SK-N-SH treated with all-trans-retinoic acid at 6 μM for 48 hours (cell line): ENCODE data around the gene CPAMD8.

Experiments
- ATAC-seq: fragments of 200-7000 bp; cut with Tn5 transposase; 3 replicates; pipeline ENCODE4 v1.9.1; 2020; ENCODE audit warnings: mild to moderate bottlenecking, moderate library complexity
- ARNTL ChIP-seq: fragments of 450-650 bp; formaldehyde crosslinking; IDR thresholded peaks from 2 replicates; pipeline ENCODE4 v1.5.0; 2020; ENCODE audit warnings: low read depth, mild to moderate bottlenecking, moderate library complexity, borderline replicate concordance
- BACH2 ChIP-seq: fragments of 250-450 bp; sonication (Bioruptor Pico); IDR thresholded peaks from 2 replicates; pipeline ENCODE4 v1.9.0; 2021; ENCODE audit warnings: mild to moderate bottlenecking, borderline replicate concordance
- CSDC2 ChIP-seq: fragments of 250-450 bp; sonication (Bioruptor Pico); IDR thresholded peaks from 2 replicates; pipeline ENCODE4 v1.5.0; 2020; ENCODE audit warnings: mild to moderate bottlenecking, moderate library complexity
- ESRRG ChIP-seq: fragments of 250-450 bp; sonication (Bioruptor Pico); IDR thresholded peaks from 2 replicates; pipeline ENCODE4 v1.6.1; 2021; ENCODE audit warnings: mild to moderate bottlenecking
- GLIS3 ChIP-seq: fragments of 250-450 bp; sonication (Bioruptor Pico); IDR thresholded peaks from 2 replicates; pipeline ENCODE4 v1.5.0; 2020; ENCODE audit warnings: mild to moderate bottlenecking, moderate library complexity
- ISL1 ChIP-seq: fragments of 250-450 bp; sonication (Bioruptor Pico); IDR thresholded peaks from 2 replicates; pipeline ENCODE4 v2.1.2; 2022; ENCODE audit warnings: mild to moderate bottlenecking, moderate library complexity
- OSR1 ChIP-seq: fragments of 250-450 bp; sonication (Bioruptor Pico); IDR thresholded peaks from 2 replicates; pipeline ENCODE4 v1.8.0; 2022; ENCODE audit warnings: moderate library complexity, mild to moderate bottlenecking, inconsistent platforms
- PATZ1 ChIP-seq: fragments of 250-450 bp; sonication (Bioruptor Pico); IDR thresholded peaks from 2 replicates; pipeline ENCODE4 v1.8.0; 2020; ENCODE audit warnings: mild to moderate bottlenecking, moderate library complexity, borderline replicate concordance
- POU6F1 ChIP-seq: fragments of 250-450 bp; sonication (Bioruptor Pico); IDR thresholded peaks from 2 replicates; pipeline ENCODE4 v1.8.0; 2021; ENCODE audit warnings: low read depth, mild to moderate bottlenecking, moderate library complexity, borderline replicate concordance
- PPARA ChIP-seq: fragments of 250-450 bp; sonication (Bioruptor Pico); IDR thresholded peaks from 2 replicates; pipeline ENCODE4 v1.5.0; 2020; ENCODE audit warnings: mild to moderate bottlenecking, borderline replicate concordance
- RARB ChIP-seq: fragments of 250-450 bp; sonication (Bioruptor Pico); IDR thresholded peaks from 2 replicates; pipeline ENCODE4 v1.8.0; 2021; ENCODE audit warnings: mild to moderate bottlenecking, moderate library complexity
- SNAI2 ChIP-seq: fragments of 250-450 bp; sonication (Bioruptor Pico); IDR thresholded peaks from 2 replicates; pipeline ENCODE4 v1.5.0; 2020; ENCODE audit warnings: mild to moderate bottlenecking, moderate library complexity
- TCF4 ChIP-seq: fragments of 250-450 bp; sonication (Bioruptor Pico); IDR thresholded peaks from 2 replicates; pipeline ENCODE4 v1.8.0; 2021; ENCODE audit warnings: mild to moderate bottlenecking, moderate library complexity, borderline replicate concordance
- ZC3H10 ChIP-seq: fragments of 250-450 bp; sonication (Bioruptor Pico); IDR thresholded peaks from 2 replicates; pipeline ENCODE4 v1.5.1; 2021; ENCODE audit warnings: mild to moderate bottlenecking, moderate library complexity
- ZFP3 ChIP-seq: fragments of 250-450 bp; sonication (Bioruptor Pico); IDR thresholded peaks from 2 replicates; pipeline ENCODE4 v1.5.0; 2020; ENCODE audit warnings: mild to moderate bottlenecking, moderate library complexity
- ZNF565 ChIP-seq: fragments of 450-650 bp; formaldehyde crosslinking; conservative IDR thresholded peaks from 2 replicates; pipeline ENCODE4 v1.5.0; 2020; ENCODE audit warnings: low read depth, mild to moderate bottlenecking, moderate library complexity
- ZNF70 ChIP-seq: fragments of 450-650 bp; formaldehyde crosslinking; IDR thresholded peaks from 2 replicates; pipeline ENCODE4 v1.5.0; 2020; ENCODE audit warnings: mild to moderate bottlenecking, moderate library complexity
- ZNF8 ChIP-seq: fragments of 450-650 bp; formaldehyde crosslinking; IDR thresholded peaks from 2 replicates; pipeline ENCODE4 v1.5.0; 2020; ENCODE audit warnings: mild to moderate bottlenecking, moderate library complexity
- TF ChIP-seq, protein P1 (sequence below): fragments of 250-450 bp; sonication (Bioruptor Pico); IDR thresholded peaks from 2 replicates; pipeline ENCODE4 v1.5.1; 2020; ENCODE audit warnings: low read depth, mild to moderate bottlenecking, moderate library complexity
- TF ChIP-seq, protein P2 (sequence below): fragments of 250-450 bp; sonication (Bioruptor Pico); IDR thresholded peaks from 2 replicates; pipeline ENCODE4 v1.5.0; 2020; ENCODE audit warnings: mild to moderate bottlenecking, moderate library complexity
- TF ChIP-seq, protein P3 (sequence below): fragments of 250-450 bp; sonication (Bioruptor Pico); IDR thresholded peaks from 2 replicates; pipeline ENCODE4 v1.5.1; 2021; ENCODE audit warnings: mild to moderate bottlenecking, moderate library complexity

The CPAMD8 gene

GRCh38 chr19:16945762-16946465, 80.7 kb downstream of the CPAMD8 start:
- TF ChIP-seq TCF4 (CRISPR knock-in tag): no peak
- TF ChIP-seq RARB (CRISPR knock-in tag): no peak
- TF ChIP-seq, protein P1, sequence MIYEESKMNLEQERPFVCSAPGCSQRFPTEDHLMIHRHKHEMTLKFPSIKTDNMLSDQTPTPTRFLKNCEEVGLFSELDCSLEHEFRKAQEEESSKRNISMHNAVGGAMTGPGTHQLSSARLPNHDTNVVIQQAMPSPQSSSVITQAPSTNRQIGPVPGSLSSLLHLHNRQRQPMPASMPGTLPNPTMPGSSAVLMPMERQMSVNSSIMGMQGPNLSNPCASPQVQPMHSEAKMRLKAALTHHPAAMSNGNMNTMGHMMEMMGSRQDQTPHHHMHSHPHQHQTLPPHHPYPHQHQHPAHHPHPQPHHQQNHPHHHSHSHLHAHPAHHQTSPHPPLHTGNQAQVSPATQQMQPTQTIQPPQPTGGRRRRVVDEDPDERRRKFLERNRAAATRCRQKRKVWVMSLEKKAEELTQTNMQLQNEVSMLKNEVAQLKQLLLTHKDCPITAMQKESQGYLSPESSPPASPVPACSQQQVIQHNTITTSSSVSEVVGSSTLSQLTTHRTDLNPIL: no peak
- no peak for TF ChIP-seq ZNF565
- TF ChIP-seq ZNF70: no peak
- TF ChIP-seq BACH2 (CRISPR knock-in tag): no peak
- no peak for TF ChIP-seq ZNF8 (CRISPR knock-in tag)
- no peak for TF ChIP-seq ISL1 (CRISPR knock-in tag)
- no peak for TF ChIP-seq ZFP3 (CRISPR knock-in tag)
- TF ChIP-seq SNAI2 (CRISPR knock-in tag): no peak
- TF ChIP-seq CSDC2 (CRISPR knock-in tag): no peak
- no peak for ATAC-seq

DNA sequence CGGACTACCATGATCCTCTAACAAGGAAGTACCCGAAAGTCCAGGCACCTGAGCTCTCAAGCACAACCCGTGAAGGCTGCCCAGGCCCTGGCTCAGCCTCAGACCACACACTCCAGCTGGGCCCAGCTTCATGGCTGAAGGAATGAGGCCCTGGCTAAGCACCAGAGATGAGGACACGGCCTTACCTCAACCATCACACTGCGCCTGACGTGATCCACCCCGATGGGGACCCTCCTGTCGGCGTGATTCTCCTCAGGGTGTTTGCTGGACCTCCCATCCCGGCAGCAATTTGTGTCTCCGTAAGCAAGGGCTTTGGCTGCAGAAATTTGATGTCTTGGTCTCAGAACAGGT, 81.3 kb downstream of the CPAMD8 start:
- no peak for TF ChIP-seq GLIS3 (CRISPR knock-in tag)
- no peak for TF ChIP-seq ZFP3 (CRISPR knock-in tag)
- no peak for TF ChIP-seq OSR1 (CRISPR knock-in tag)
- ATAC-seq: no peak

DNA sequence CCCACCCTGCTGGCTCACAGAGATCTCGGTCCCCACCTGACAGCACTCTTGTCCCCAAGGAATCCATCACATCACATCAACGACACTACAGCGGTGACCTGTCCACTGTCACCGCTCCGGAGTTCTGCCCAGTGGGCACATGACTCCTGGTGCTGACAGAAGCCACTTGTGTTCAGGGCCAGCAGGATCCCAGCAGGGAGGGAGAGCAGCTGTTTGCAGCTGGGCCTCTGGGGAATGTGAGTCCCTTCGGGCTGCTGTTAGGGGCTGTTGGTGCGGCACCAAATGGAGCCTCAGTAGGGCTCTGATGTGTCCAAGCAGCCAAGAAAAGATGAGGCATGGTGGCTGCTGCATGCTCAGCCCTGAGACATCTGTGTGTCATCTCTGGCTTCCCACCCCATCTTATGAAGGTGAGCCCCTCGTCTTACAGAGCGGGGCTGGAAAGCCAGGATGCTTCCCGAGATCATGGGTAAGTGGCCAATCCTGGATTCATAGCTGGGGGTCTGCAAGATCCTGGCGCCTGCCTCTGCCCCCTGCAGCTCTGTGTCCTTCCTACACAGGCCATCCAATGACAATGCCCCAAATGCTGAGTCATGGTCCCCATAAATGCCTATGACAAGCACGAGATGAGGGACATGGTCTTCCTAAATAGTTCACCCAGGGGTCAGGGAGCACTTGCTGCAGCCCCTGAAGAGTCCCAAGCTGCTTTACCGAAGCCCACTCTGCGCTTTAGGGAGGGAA, 81.8 kb downstream of the CPAMD8 start:
- no peak for ATAC-seq
- TF ChIP-seq PPARA: no peak
- TF ChIP-seq, protein P2, sequence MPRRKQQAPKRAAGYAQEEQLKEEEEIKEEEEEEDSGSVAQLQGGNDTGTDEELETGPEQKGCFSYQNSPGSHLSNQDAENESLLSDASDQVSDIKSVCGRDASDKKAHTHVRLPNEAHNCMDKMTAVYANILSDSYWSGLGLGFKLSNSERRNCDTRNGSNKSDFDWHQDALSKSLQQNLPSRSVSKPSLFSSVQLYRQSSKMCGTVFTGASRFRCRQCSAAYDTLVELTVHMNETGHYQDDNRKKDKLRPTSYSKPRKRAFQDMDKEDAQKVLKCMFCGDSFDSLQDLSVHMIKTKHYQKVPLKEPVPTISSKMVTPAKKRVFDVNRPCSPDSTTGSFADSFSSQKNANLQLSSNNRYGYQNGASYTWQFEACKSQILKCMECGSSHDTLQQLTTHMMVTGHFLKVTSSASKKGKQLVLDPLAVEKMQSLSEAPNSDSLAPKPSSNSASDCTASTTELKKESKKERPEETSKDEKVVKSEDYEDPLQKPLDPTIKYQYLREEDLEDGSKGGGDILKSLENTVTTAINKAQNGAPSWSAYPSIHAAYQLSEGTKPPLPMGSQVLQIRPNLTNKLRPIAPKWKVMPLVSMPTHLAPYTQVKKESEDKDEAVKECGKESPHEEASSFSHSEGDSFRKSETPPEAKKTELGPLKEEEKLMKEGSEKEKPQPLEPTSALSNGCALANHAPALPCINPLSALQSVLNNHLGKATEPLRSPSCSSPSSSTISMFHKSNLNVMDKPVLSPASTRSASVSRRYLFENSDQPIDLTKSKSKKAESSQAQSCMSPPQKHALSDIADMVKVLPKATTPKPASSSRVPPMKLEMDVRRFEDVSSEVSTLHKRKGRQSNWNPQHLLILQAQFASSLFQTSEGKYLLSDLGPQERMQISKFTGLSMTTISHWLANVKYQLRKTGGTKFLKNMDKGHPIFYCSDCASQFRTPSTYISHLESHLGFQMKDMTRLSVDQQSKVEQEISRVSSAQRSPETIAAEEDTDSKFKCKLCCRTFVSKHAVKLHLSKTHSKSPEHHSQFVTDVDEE (CRISPR knock-in tag): no peak
- TF ChIP-seq, protein P3, sequence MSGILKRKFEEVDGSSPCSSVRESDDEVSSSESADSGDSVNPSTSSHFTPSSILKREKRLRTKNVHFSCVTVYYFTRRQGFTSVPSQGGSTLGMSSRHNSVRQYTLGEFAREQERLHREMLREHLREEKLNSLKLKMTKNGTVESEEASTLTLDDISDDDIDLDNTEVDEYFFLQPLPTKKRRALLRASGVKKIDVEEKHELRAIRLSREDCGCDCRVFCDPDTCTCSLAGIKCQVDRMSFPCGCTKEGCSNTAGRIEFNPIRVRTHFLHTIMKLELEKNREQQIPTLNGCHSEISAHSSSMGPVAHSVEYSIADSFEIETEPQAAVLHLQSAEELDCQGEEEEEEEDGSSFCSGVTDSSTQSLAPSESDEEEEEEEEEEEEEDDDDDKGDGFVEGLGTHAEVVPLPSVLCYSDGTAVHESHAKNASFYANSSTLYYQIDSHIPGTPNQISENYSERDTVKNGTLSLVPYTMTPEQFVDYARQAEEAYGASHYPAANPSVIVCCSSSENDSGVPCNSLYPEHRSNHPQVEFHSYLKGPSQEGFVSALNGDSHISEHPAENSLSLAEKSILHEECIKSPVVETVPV: no peak
- TF ChIP-seq PATZ1 (CRISPR knock-in tag): no peak
- TF ChIP-seq ESRRG (CRISPR knock-in tag): no peak
- no peak for TF ChIP-seq ZNF70
- no peak for TF ChIP-seq TCF4 (CRISPR knock-in tag)
- TF ChIP-seq POU6F1 (CRISPR knock-in tag): no peak
- no peak for TF ChIP-seq ZNF565
- no peak for TF ChIP-seq SNAI2 (CRISPR knock-in tag)
- no peak for TF ChIP-seq OSR1 (CRISPR knock-in tag)
- TF ChIP-seq RARB (CRISPR knock-in tag): no peak
- TF ChIP-seq ARNTL (CRISPR knock-in tag): no peak
- no peak for TF ChIP-seq CSDC2 (CRISPR knock-in tag)
- TF ChIP-seq ZC3H10 (CRISPR knock-in tag): no peak
- no peak for TF ChIP-seq ZNF8 (CRISPR knock-in tag)
